Breast epithelium (tissue), 4 donors: Measurements from ENCODE around the gene ADCY4. TPM values are rescaled to one million over a fixed set of nuclear protein-coding genes. Genes with fewer than 3 reads are reported as not detected.

Source experiments
- DNase-seq, 2 donors: peaks; one replicate each; pipeline ENCODE4 v3.0.0-alpha.2; 2019; ENCODE audit warnings: low spot score in 2 of 2
- H3K27ac ChIP-seq, 2 donors: fragments of 200-600 bp; sonication (generic) in 1 of 2; one replicate each; pipeline ENCODE4 v1.5.1; 2016 to 2019; ENCODE audit warnings: mild to moderate bottlenecking in 1 of 2
- H3K27me3 ChIP-seq, 2 donors: fragments of 200-600 bp; sonication (generic) in 1 of 2; one replicate each; pipeline versions ENCODE4 v1.5.1 to v1.6.0; 2017 to 2019; ENCODE audit warnings: control low read depth in 1 of 2, mild to moderate bottlenecking in 1 of 2
- H3K36me3 ChIP-seq: fragments of 200-600 bp; one replicate; pipeline ENCODE4 v1.5.1; 2019
- H3K4me1 ChIP-seq, 2 donors: fragments of 200-600 bp; sonication (generic); one replicate each; pipeline ENCODE4 v1.5.1; 2016 to 2019; ENCODE audit warnings: control low read depth in 1 of 2
- H3K4me3 ChIP-seq, 3 donors: fragments of 200-600 bp; sonication (generic); 1 replicate in 2 of 3; 2 replicates in 1 of 3; pipeline ENCODE4 v1.5.1; 2016 to 2019; ENCODE audit warnings: mild to moderate bottlenecking in 3 of 3, moderate library complexity in 2 of 3
- H3K9me3 ChIP-seq, 2 donors: fragments of 200-600 bp; sonication (generic) in 1 of 2; one replicate each; pipeline ENCODE4 v1.5.1; 2016 to 2019; ENCODE audit warnings: control low read depth in 1 of 2
- POLR2A ChIP-seq: fragments of 450-650 bp; IDR thresholded peaks from one replicate; pipeline ENCODE4 v1.6.1; 2016; ENCODE audit warnings: antibody characterized with exemption, mild to moderate bottlenecking, moderate library complexity
- POLR2AphosphoS5 ChIP-seq, 3 donors: sonication (generic); formaldehyde crosslinking; IDR thresholded peaks; one replicate each; pipeline ENCODE4 v1.6.1; 2017; ENCODE audit warnings: antibody characterized with exemption in 3 of 3
- intact Hi-C: fragments of 100-400 bp; cut with DNase I; formaldehyde crosslinking; loops from one replicate; pipeline ENCODE4 v1.15.1; 2023; ENCODE audit warnings: low total_unique reads
- total RNA-seq, 3 donors: library from RNA; depleted of rRNA; stranded (reverse); fragments of >200 nt; gene quantifications; one replicate each; pipeline ENCODE4 v1.1.0, GENCODE V29; 2016
- TF ChIP-seq, protein P1 (sequence below), 3 donors: fragments of 450-650 bp; IDR thresholded peaks; one replicate each; pipeline ENCODE4 v1.5.1; 2016 to 2017; ENCODE audit warnings: antibody characterized with exemption in 3 of 3, mild to moderate bottlenecking in 3 of 3, moderate library complexity in 3 of 3

Gene ADCY4
- total RNA-seq, 3 donors from 2014 or later = 13.8 to 60.6 (median 27.7) TPM

DNA sequence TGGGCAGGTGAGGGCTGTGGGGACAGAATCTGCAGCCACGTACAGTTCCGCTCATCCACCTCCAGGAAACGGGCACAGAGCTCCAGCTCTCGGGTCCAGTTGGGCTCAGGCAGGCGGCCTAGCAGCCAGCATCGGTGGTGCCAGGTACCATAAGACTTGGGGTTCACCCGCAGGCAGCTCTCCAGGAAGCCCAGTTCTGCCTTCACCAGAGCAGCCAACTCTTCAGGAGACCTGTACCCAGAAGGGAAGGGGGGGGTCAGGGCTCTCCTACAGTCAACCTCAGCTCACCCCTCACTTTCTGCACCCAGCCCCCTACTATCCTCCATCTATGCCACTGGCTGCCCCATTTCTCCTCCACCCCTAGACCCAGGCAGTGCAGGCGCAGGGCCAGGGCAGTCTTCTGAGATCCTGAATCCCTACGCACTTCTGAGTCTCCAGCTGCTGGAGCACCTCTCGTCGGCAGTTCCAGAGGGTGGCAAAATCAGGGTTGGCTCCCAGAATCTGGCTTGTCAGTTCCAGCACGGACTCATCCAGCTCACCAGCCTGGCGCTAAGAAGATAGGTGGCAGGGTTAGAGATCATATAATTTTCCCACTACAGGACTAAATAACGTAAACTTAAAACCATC, 64.8 kb downstream of the ADCY4 start:
- TF ChIP-seq POLR2A = no peak
- no peak overlapping the region for H3K4me3 ChIP-seq
- DNase-seq = no peak
- H3K9me3 ChIP-seq = no peaks in the 10 kb centered on the region
- intact Hi-C loops = no loop called here
- no peaks in the 10 kb centered on the region for H3K27me3 ChIP-seq
- no peaks in the 10 kb centered on the region for H3K4me1 ChIP-seq
- peaks cover 9% of the 10 kb centered on the region for H3K36me3 ChIP-seq
- H3K27ac ChIP-seq = no peak overlapping the region

DNA sequence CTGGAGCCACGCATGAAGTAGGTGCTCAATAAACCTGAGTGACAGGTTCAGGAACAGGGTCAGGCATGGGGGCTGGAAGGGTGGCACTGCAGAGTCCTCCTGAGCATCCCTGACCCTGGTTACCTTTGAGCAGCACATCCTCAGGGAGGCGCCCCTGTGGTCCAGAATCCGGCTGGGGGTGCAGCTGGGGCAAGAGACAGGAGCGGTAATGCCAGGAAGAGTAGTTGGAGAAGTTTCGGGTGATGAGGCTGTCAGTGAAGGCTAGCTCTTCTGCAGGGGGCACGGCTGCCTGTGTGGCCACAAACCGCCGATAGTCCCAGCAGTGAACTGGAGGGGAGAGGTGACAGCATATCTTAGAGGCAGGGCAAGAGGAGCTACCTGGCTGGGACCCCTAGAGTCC, 65.5 kb downstream of the ADCY4 start:
- Histone ChIP-seq H3K4me1 (no peaks in the 10 kb centered on the region), H3K27me3 (no peaks in the 10 kb centered on the region), H3K36me3 (peaks cover 9% of the 10 kb centered on the region), H3K4me3 (no peak overlapping the region), H3K9me3 (no peaks in the 10 kb centered on the region), H3K27ac (no peak overlapping the region)
- intact Hi-C loops = no loop called here
- DNase-seq = no peak
- TF ChIP-seq, protein P1, sequence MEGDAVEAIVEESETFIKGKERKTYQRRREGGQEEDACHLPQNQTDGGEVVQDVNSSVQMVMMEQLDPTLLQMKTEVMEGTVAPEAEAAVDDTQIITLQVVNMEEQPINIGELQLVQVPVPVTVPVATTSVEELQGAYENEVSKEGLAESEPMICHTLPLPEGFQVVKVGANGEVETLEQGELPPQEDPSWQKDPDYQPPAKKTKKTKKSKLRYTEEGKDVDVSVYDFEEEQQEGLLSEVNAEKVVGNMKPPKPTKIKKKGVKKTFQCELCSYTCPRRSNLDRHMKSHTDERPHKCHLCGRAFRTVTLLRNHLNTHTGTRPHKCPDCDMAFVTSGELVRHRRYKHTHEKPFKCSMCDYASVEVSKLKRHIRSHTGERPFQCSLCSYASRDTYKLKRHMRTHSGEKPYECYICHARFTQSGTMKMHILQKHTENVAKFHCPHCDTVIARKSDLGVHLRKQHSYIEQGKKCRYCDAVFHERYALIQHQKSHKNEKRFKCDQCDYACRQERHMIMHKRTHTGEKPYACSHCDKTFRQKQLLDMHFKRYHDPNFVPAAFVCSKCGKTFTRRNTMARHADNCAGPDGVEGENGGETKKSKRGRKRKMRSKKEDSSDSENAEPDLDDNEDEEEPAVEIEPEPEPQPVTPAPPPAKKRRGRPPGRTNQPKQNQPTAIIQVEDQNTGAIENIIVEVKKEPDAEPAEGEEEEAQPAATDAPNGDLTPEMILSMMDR (IDR thresholded peaks at IDR 0.05) = no peak
- no peak for TF ChIP-seq POLR2AphosphoS5 (IDR thresholded peaks at IDR 0.05)
- no peak for TF ChIP-seq POLR2A

Other genes starting within 250 kb of the ADCY4 start
- gene PCK2, start 240.8 kb downstream of the ADCY4 start, total RNA-seq = 10 to 100 TPM; 20.5 to 51.5 (median 24.3) TPM
- 10 to 100 TPM; 78.6 to 81.6 (median 80.9) TPM for gene DCAF11, start 220.3 kb downstream of the ADCY4 start, total RNA-seq
- 1 to 10 TPM; 2.1 to 5.6 (median 2.5) TPM for gene NRL, start 220.1 kb downstream of the ADCY4 start, total RNA-seq
- 1 to 10 TPM; 1.2 to 2.6 (median 1.6) TPM for gene FITM1, start 204.4 kb downstream of the ADCY4 start, total RNA-seq
- gene PSME1, start 198.9 kb downstream of the ADCY4 start, total RNA-seq = 100 to 1,000 TPM in 2 of 3 donors, 10 to 100 TPM in 1; 91.1 to 151 (median 135) TPM
- 10 to 100 TPM; 13.4 to 19.0 (median 16.5) TPM for gene EMC9, start 193.5 kb downstream of the ADCY4 start, total RNA-seq
- 10 to 100 TPM; 22.1 to 69.2 (median 62.1) TPM for gene PSME2, start 188.5 kb downstream of the ADCY4 start, total RNA-seq
- 10 to 100 TPM; 29.1 to 43.8 (median 41.0) TPM for gene RNF31, start 187.6 kb downstream of the ADCY4 start, total RNA-seq
- 10 to 100 TPM; 44.6 to 76.0 (median 54.7) TPM for gene IRF9, start 173.8 kb downstream of the ADCY4 start, total RNA-seq
- gene REC8, start 163.0 kb downstream of the ADCY4 start, total RNA-seq = 10 to 100 TPM in 1 of 3 donors, 1 to 10 TPM in 2; 2.9 to 10.2 (median 6.6) TPM
- 10 to 100 TPM; 17.0 to 41.6 (median 21.7) TPM for gene IPO4, start 146.3 kb downstream of the ADCY4 start, total RNA-seq
- gene TM9SF1, start 139.6 kb downstream of the ADCY4 start, total RNA-seq = 10 to 100 TPM; 52.3 to 75.7 (median 71.1) TPM
- 1 to 10 TPM in 1 of 3 donors, not detected in 2; 1.3 TPM for gene TSSK4, start 129.4 kb downstream of the ADCY4 start, total RNA-seq
- gene CHMP4A, start 121.6 kb downstream of the ADCY4 start, total RNA-seq = 10 to 100 TPM; 66.5 to 88.8 (median 85.0) TPM
- 10 to 100 TPM; 13.1 to 20.8 (median 17.1) TPM for gene MDP1, start 119.0 kb downstream of the ADCY4 start, total RNA-seq
- gene NEDD8, start 102.7 kb downstream of the ADCY4 start, total RNA-seq = 100 to 1,000 TPM; 118 to 165 (median 150) TPM
- 10 to 100 TPM; 59.3 to 74.6 (median 66.1) TPM for gene GMPR2, start 102.1 kb downstream of the ADCY4 start, total RNA-seq
- 10 to 100 TPM; 53.1 to 71.9 (median 55.5) TPM for gene TINF2, start 92.4 kb downstream of the ADCY4 start, total RNA-seq
- gene TGM1, start 71.9 kb downstream of the ADCY4 start, total RNA-seq = 10 to 100 TPM in 1 of 3 donors, 1 to 10 TPM in 1, under 1 TPM in 1; 0.32 to 18.7 (median 1.6) TPM
- 10 to 100 TPM; 24.8 to 41.6 (median 34.4) TPM for gene RABGGTA, start 63.5 kb downstream of the ADCY4 start, total RNA-seq
- gene DHRS1, start 35.3 kb downstream of the ADCY4 start, total RNA-seq = 10 to 100 TPM; 21.9 to 45.7 (median 32.1) TPM
- gene NOP9, start 35.2 kb downstream of the ADCY4 start, total RNA-seq = 10 to 100 TPM; 18.4 to 21.0 (median 19.0) TPM
- gene CIDEB, start 27.1 kb downstream of the ADCY4 start, total RNA-seq = 10 to 100 TPM in 2 of 3 donors, 1 to 10 TPM in 1; 8.0 to 14.4 (median 10.4) TPM
- 10 to 100 TPM in 1 of 3 donors, 1 to 10 TPM in 2; 8.5 to 11.1 (median 9.4) TPM for gene LTB4R2, start 24.9 kb downstream of the ADCY4 start, total RNA-seq
- gene LTB4R, start 23.6 kb downstream of the ADCY4 start, total RNA-seq = 10 to 100 TPM in 2 of 3 donors, 1 to 10 TPM in 1; 5.7 to 18.4 (median 12.8) TPM
- 10 to 100 TPM; 10.7 to 13.4 (median 12.0) TPM for gene RIPK3, start 4.9 kb upstream of the ADCY4 start, total RNA-seq
- gene NFATC4, start 33.1 kb upstream of the ADCY4 start, total RNA-seq = 10 to 100 TPM; 28.6 to 67.2 (median 32.8) TPM
- gene NYNRIN, start 63.9 kb upstream of the ADCY4 start, total RNA-seq = 1 to 10 TPM; 6.4 to 8.2 (median 7.7) TPM
- gene CBLN3, start 94.6 kb upstream of the ADCY4 start, total RNA-seq = 1 to 10 TPM; 1.6 to 3.8 (median 2.3) TPM
- gene KHNYN, start 94.9 kb upstream of the ADCY4 start, total RNA-seq = 10 to 100 TPM; 48.5 to 68.1 (median 63.9) TPM
- 10 to 100 TPM; 42.1 to 63.4 (median 53.4) TPM for gene SDR39U1, start 107.7 kb upstream of the ADCY4 start, total RNA-seq
- 1 to 10 TPM in 1 of 3 donors, under 1 TPM in 1, not detected in 1; 0.66 to 7.2 TPM for gene CMA1, start 173.2 kb upstream of the ADCY4 start, total RNA-seq
- gene CTSG, start 241.2 kb upstream of the ADCY4 start, total RNA-seq = 10 to 100 TPM in 1 of 3 donors, under 1 TPM in 2; 0.59 to 25.3 (median 0.98) TPM